ENCODE measurements around the gene DCAF15. TPM values are rescaled to one million over a fixed set of nuclear protein-coding genes. Genes with fewer than 3 reads are reported as not detected.
A peak's percentile ranks its signal among the peaks of the same experiment; 100 is the strongest.

The DCAF15 gene
- total and polyA plus RNA-seq, 2 donors (not counting 3 experiments of a cell fraction or from before 2014, with no cell fraction given): 41.9 to 42.4 TPM

- BruUV-seq (replicated peaks): TSS peak; percentile 13
- intact Hi-C loops (cut with micrococcal nuclease): no loop called here
These were observed 7.0 kb downstream of the DCAF15 start for GRCh38 chr19:13959141-13959961.

More at GRCh38 chr19:13959141-13959961, 7.0 kb downstream of the DCAF15 start:
- ChIA-PET POLR2A (interaction anchor here (0.6 kb wide), 1 partner anchor 12 kb away, joined by 4 read pairs; no protein-coding TSS in a partner anchor), CTCF (interaction anchor here (0.7 to 1.7 kb wide), 4 partner anchors 72 to 177 kb away, joined by 3 to 11 read pairs (median 3); partner anchors contain the start of genes ASF1B, IL27RA and MISP3)
- no peak overlapping the region for H3K27ac ChIP-seq (ENCODE audit: insufficient read depth, low read depth, low read length)
- H3K4me1 ChIP-seq (ENCODE audit: control insufficient read depth, extremely low read depth, insufficient read depth, low read length): no peaks in the 10 kb centered on the region
- no peak overlapping the region for H3K4me3 ChIP-seq (replicated peaks in 1 of 3; ENCODE audit: insufficient read depth in 1 of 3, low read depth in 1 of 3, low read length in 3 of 3)
- H3K27me3 ChIP-seq (ENCODE audit: control insufficient read depth in 2 of 2, insufficient read depth in 2 of 2, low read length in 2 of 2): no peaks in the 10 kb centered on the region
- H4K20me1 ChIP-seq (replicated peaks; ENCODE audit: control insufficient read depth, extremely low read depth, insufficient read depth, low read length): no peaks in the 10 kb centered on the region
- dilution Hi-C loops (cut with MboI; ENCODE audit: extremely low pct_ligation_motif_present, low sequenced_read_pairs): no loop called here
- H3K9me1 ChIP-seq (replicated peaks; ENCODE audit: control insufficient read depth, extremely low read depth, insufficient read depth, low read length): no peaks in the 10 kb centered on the region
- no peak overlapping the region for H2AFZ ChIP-seq (ENCODE audit: low read depth, low read length)
- no peak overlapping the region for H3K9ac ChIP-seq (replicated peaks; ENCODE audit: extremely low read depth, insufficient read depth, low read length)
- TF ChIP-seq MAX (IDR thresholded peaks at IDR 0.05; ENCODE audit: insufficient read depth, insufficient read length) (no peak), FOS (IDR thresholded peaks at IDR 0.05; ENCODE audit: borderline replicate concordance, insufficient read depth, low read length) (no peak), POLR2AphosphoS5 (IDR thresholded peaks at IDR 0.05; ENCODE audit: insufficient read depth, low read depth, low read length) (no peak), POLR2A (IDR thresholded peaks at IDR 0.05; ENCODE audit: low read depth, low read length) (no peak), GATA2 (IDR thresholded peaks at IDR 0.05; ENCODE audit: insufficient read depth, insufficient read length, low read depth, low read length) (no peak), JUN (IDR thresholded peaks at IDR 0.05; ENCODE audit: borderline replicate concordance, insufficient read depth, insufficient read length, low read depth) (no peak), CTCF (IDR thresholded peaks at IDR 0.05; ENCODE audit: extremely low read depth in 1 of 2, insufficient read depth in 1 of 2, low read depth in 1 of 2, low read length in 2 of 2) (no peak), MYC (IDR thresholded peaks at IDR 0.05; ENCODE audit: low read depth, low read length) (no peak), EZH2 (IDR thresholded peaks at IDR 0.05; ENCODE audit: borderline replicate concordance, low read depth, low read length, severe bottlenecking) (no peak)
- no peak for DNase-seq (ENCODE audit: low read depth, low spot score)
- peaks cover 17 to 30% of the 10 kb centered on the region in 2 experiments for H3K36me3 ChIP-seq (ENCODE audit: control insufficient read depth in 2 of 2, extremely low read depth in 1 of 2, insufficient read depth in 2 of 2, low read length in 2 of 2)
- H3K9me3 ChIP-seq (replicated peaks; ENCODE audit: control insufficient read depth, insufficient read depth, low read length): no peaks in the 10 kb centered on the region
- H3K79me2 ChIP-seq (ENCODE audit: control insufficient read depth, insufficient read depth, low read length): peaks cover 3% of the 10 kb centered on the region
- FAIRE-seq: no peak
- H3K4me2 ChIP-seq (ENCODE audit: insufficient read depth, low read length): no peak overlapping the region
